Erythroblast (primary cell): ENCODE measurements around the gene DUSP19.
"Not testable (repeated sequence)": the region's sequence is repeated elsewhere in the genome, so short reads cannot be mapped to it uniquely, and the experiment has no call there.

Source experiments
- DNase-seq, 2 experiments: peaks; one replicate each; lab custom pipeline; 2025; lab: John Stamatoyannopoulos, UW
- GATA1 ChIP-seq: IDR thresholded peaks from 2 replicates; pipeline ENCODE4 v1.6.1; 2011; ENCODE audit warnings: low read depth, mild to moderate bottlenecking, control low read depth, low read length, moderate library complexity
- POLR2A ChIP-seq: IDR thresholded peaks from 2 replicates; pipeline ENCODE4 v1.6.1; 2011; ENCODE audit warnings: mild to moderate bottlenecking, low read length

DUSP19 gene, protein sequence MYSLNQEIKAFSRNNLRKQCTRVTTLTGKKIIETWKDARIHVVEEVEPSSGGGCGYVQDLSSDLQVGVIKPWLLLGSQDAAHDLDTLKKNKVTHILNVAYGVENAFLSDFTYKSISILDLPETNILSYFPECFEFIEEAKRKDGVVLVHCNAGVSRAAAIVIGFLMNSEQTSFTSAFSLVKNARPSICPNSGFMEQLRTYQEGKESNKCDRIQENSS

GRCh38 chr2:183078464-183079138, at the start of gene DUSP19:
DUSP19 (plus strand) TSS chr2:183078747; CDS start chr2:183078934, 187 bp downstream.
- TF ChIP-seq POLR2A (peak; percentile 86), GATA1 (no peak)

GRCh38 chr2:183029219-183029618, 49.3 kb upstream of the DUSP19 start:
- TF ChIP-seq GATA1 (no peak), POLR2A (no peak)
- DNase-seq = no peak

More at GRCh38 chr2:183078464-183079138, at the start of gene DUSP19:
- DNase-seq = peak; percentile 89 to 94

GRCh38 chr2:183031911-183032794, 46.4 kb upstream of the DUSP19 start:
- DNase-seq = peak; percentile 35 to 69
- no peak for TF ChIP-seq POLR2A
- TF ChIP-seq GATA1 = no peak

DNA sequence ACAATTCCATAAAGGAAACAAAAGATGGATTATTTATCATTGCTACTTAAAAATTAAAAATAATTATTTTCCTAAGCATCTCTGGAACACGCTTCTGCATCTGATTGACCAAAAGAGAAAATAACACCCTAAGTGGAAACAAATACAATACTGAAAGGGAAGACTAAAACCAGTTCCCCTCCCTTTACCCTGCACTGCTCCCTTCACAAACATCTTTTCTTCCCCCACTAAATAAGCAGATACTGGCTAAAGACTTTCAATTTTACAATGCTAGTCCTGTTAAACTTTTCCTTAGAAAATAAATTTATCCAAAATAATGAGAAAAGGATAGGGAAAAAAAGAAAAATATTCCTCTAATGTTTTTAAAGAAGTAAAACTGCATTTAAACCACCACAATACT, 44.6 kb upstream of the DUSP19 start:
- peak in 1 of 2 experiments; percentile 15 for DNase-seq
- no peak for TF ChIP-seq GATA1
- no peak for TF ChIP-seq POLR2A

GRCh38 chr2:183034806-183035205, 43.7 kb upstream of the DUSP19 start:
- DNase-seq = peak in 1 of 2 experiments; percentile 11
- TF ChIP-seq GATA1 = no peak
- no peak for TF ChIP-seq POLR2A

DNA sequence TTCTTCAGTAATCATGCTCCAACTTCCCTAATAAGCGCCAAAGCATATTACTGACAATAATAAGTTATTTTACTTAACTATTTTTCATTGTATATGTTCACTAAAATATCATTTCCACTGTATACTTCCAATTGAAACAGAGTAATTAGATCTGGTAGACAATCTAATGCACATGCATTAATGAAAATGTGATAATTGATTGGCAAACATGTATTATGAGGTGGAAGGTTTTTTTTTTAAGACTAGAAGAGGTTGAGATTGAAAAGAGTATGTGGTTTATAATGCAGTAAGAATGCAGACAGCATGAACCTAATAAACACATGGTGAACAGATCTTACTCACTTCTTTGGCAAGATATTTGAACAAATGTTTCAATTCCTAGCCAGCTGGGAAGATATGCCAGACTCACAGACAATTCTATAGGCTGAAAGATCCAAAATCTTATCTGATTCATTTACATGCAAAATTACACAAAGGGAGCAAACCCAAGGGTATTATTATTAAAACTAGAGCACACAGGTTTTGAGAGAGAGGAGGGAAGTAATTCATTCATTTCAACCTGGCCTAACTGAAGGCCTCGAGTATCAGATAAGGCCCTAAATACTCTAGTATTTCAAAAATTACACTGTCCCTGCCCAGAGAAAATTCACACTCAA, 43.1 kb upstream of the DUSP19 start:
- no peak for TF ChIP-seq GATA1
- no peak for TF ChIP-seq POLR2A
- peak; percentile 32 to 49 for DNase-seq

GRCh38 chr2:183035954-183036669, 42.4 kb upstream of the DUSP19 start:
- DNase-seq = peak; percentile 11 to 50
- TF ChIP-seq GATA1 (no peak), POLR2A (no peak)

GRCh38 chr2:183037074-183037552, 41.4 kb upstream of the DUSP19 start:
- peak; percentile 45 to 72 for DNase-seq
- TF ChIP-seq POLR2A (no peak), GATA1 (no peak)

DNA sequence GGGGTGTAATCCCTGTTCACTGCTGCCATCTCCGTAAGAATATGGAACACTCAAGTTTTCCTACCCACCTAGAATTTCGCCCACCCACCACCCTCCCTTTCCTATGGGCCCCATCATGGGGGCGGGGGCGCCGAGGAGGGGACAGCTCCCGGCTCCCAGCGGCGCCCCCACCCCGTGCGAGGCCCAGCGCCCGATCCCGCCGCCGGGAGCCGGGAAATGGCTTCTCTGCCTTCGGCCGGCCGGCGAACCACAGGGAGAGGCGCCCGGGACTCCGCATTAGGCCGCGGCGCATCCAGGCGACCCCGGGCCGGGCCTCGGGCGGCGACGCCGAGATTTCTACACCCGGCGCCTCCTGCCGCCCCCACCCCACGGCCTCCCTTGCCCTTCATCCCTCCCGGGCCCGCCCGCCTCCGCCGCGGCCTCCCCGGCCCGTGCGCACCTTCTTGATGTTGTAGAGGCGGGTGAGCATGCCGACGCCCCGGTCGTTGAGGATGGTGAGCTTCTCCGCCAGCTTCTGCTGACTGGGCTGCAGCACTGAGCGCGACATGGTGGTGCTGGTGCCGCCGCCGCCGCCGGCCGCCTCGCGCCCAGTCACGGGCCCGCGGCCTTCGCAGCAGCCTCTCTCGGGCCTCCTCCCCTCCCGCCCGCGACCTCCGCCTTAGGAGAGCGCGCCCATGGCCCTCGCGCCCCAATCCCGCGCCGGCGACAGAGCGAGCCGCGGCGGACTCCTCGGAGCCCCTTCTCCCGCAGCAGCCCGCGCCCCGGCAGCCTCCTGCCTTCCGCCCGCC, 40.8 kb upstream of the DUSP19 start:
- DNase-seq = peak; percentile 88 to 93
- no peak for TF ChIP-seq POLR2A
- no peak for TF ChIP-seq GATA1

DNA sequence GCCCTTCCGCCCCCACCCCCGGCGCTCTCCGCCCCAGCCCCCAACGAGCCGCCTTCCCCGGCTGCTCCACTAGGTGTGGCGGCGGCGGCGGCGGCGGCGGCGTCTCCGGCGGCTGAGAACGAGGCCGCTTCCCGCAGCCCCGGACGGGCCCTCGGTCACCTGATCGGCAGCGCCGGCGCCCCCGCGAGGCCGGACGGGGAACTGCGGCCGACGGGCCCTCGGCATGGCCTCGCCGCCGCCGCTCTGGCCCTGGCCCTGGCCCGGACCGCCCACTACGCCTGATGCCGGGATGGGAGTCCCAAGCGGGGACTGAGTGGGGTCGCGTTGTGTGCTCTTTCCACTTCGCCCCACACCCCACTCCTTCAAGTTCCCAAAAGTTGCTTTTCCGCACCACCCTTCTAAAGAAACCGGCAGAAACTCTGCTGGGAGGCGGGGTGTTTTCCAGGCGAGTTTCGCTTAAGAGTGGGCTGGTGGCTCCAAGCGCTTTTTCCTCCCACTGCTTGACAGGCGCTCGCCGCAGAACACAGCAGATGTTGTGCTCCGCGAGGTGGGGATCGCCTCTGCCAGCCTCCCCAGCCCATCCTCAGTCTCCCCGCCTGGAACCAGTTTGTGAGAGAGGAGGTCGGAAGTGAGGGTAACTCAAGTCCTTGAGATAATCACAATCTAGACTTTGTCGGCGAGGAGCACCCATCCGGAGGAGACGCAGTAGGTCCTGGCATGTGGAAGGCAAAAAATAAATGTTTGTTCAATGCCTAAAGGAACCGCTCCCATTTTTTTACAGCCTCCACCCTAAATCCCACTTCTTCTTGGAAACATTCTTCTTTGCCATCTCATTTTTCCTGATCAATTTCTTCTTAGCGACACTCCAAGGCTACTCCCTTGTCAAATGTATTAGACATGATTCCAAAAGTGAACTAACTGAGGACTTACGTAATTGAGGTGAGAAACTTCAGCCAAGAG, 39.9 kb upstream of the DUSP19 start, which contains the start of gene NCKAP1:
Gene NCKAP1 (minus strand): TSS at position 117 of the 960 bp plus-strand sequence. CDS start 358 bp downstream, outside the sequence.
- DNase-seq = peak; percentile 90 to 95
- TF ChIP-seq GATA1 = no peak
- peak; percentile 55 for TF ChIP-seq POLR2A

GRCh38 chr2:183040604-183041003, 37.9 kb upstream of the DUSP19 start:
- TF ChIP-seq GATA1 = no peak
- TF ChIP-seq POLR2A = no peak

GRCh38 chr2:183043580-183043979, 35.0 kb upstream of the DUSP19 start:
- not testable (repeated sequence) for DNase-seq

More at GRCh38 chr2:183040604-183041003, 37.9 kb upstream of the DUSP19 start:
- no peak for DNase-seq

- DNase-seq = not testable (repeated sequence)
Measured at GRCh38 chr2:183047486-183048125, 30.9 kb upstream of the DUSP19 start.
